Adrenal gland (tissue), 12 donors: Measurements from ENCODE around the gene LINC01488. TPM values are rescaled to one million over a fixed set of nuclear protein-coding genes. Genes with fewer than 3 reads are reported as not detected.

ENCODE experiments used
- DNase-seq, 7 donors: peaks; one replicate each; pipeline ENCODE4 v3.0.0-alpha.2; 2019 to 2020
- H3K27ac ChIP-seq, 5 donors: fragments of 200-600 bp; sonication (generic) in 4 of 5; 1 replicate in 3 of 5; 2 replicates in 2 of 5; pipeline versions ENCODE4 v1.5.1 to v1.8.0; 2016 to 2020; ENCODE audit warnings: mild to moderate bottlenecking in 1 of 5
- H3K27me3 ChIP-seq: fragments of 200-600 bp; 2 replicates; pipeline ENCODE4 v1.8.0; 2021
- H3K36me3 ChIP-seq, 2 donors: fragments of 200-600 bp; replicated peaks in 1 of 2; 1 replicate in 1 of 2; 2 replicates in 1 of 2; pipeline versions ENCODE4 v1.5.1 to v1.8.0; 2018 to 2022
- H3K4me1 ChIP-seq, 2 donors: fragments of 200-600 bp; replicated peaks in 1 of 2; 1 replicate in 1 of 2; 2 replicates in 1 of 2; pipeline versions ENCODE4 v1.5.1 to v1.8.0; 2018 to 2021
- H3K4me3 ChIP-seq, 4 donors: fragments of 200-600 bp; sonication (generic) in 3 of 4; one replicate each; pipeline ENCODE4 v1.5.1; 2016 to 2018
- H3K9me3 ChIP-seq, 3 donors: fragments of 200-600 bp; sonication (generic) in 1 of 3; replicated peaks in 1 of 3; 1 replicate in 2 of 3; 2 replicates in 1 of 3; pipeline versions ENCODE4 v1.5.1 to v1.8.0; 2016 to 2021
- CTCF ChIP-seq, 6 experiments: fragments of 450-650 bp in 4 of 6; fragments of 200-600 bp in 2 of 6; sonication (generic) in 1 of 6; IDR thresholded peaks; 1 replicate in 5 of 6; 2 replicates in 1 of 6; pipeline versions ENCODE4 v1.5.1 to v1.8.0; 2016 to 2021; ENCODE audit warnings: antibody characterized with exemption in 6 of 6, mild to moderate bottlenecking in 2 of 6, moderate library complexity in 1 of 6
- POLR2A ChIP-seq, 2 donors: fragments of 450-650 bp; IDR thresholded peaks; one replicate each; pipeline ENCODE4 v1.6.1; 2017; ENCODE audit warnings: antibody characterized with exemption in 2 of 2, mild to moderate bottlenecking in 2 of 2, moderate library complexity in 1 of 2
- WGBS, 4 donors: extraction: QIAGEN DNeasy Blood & Tissue Kit in 2 of 4; methylation state at CpG; one replicate each; pipeline versions ENCODE4 v1.1.5 to v1.1.7; 2013 to 2017; 5-methylcytosine and 5-hydroxymethylcytosine counted together
- intact Hi-C, 2 donors: fragments of 100-400 bp; cut with DNase I; formaldehyde crosslinking; loops; one replicate each; pipeline versions ENCODE4 v1.14.1 to v1.15.0; 2022 to 2023
- polyA plus RNA-seq, 3 donors: library from polyadenylated mRNA; stranded (reverse); fragments of 200-250 nt in 2 of 3; fragments of 350-450 nt in 1 of 3; fragmentation: Illumina TruSeq in 1 of 3; extraction: RNeasy Lipid Tissue Mini Kit (QIAGEN cat#74804) in 1 of 3; gene quantifications; one replicate each; pipeline ENCODE4 v1.2.3, GENCODE V29; 2013 to 2014
- total RNA-seq, 9 donors: library from RNA; depleted of rRNA in 4 of 9; stranded (reverse); fragments of >200 nt in 4 of 9; fragments of 120-200 nt in 1 of 9; fragmentation: NEBNext Ultra II Directional in 1 of 9; extraction: Animal tissue kit (Norgen Biotek cat#: 25700) in 1 of 9; gene quantifications; one replicate each; pipeline versions ENCODE4 v1.1.0 to v1.2.4, GENCODE V29; 2013 to 2023
- donor health status: healthy with polysubstance abuse.
- donor health status: Bipolar disorder and iron deficiency.
- donor health status: DM: yes; HTN: yes; CAD: no.
- donor health status: DM: no; HTN: no; CAD: no.
- donor health status: DM: no; HTN: no; CAD: no.
- donor health status: DM: yes; HTN: yes; CAD: no.

The LINC01488 gene
- total and polyA plus RNA-seq, 12 donors, result not detected

- TF ChIP-seq CTCF (IDR thresholded peaks at IDR 0.05) (no peak), POLR2A (IDR thresholded peaks at IDR 0.05) (no peak)
- no peaks in the 10 kb centered on the region for H3K27me3 ChIP-seq
- no peak overlapping the region for H3K4me3 ChIP-seq
- intact Hi-C loops, result loop anchor here in 1 of 2 donors (10.0 kb wide), 1 partner anchor 175 kb away; no protein-coding TSS in a partner anchor
- H3K4me1 ChIP-seq, result no peaks in the 10 kb centered on the region
- H3K9me3 ChIP-seq, result peaks cover 0 to 4% (median 0%) of the 10 kb centered on the region in 3 donors
- 44 to 75% (median 64%) methylated on average over 1 of the region's 1 CpG for WGBS, 4 donors
- no peaks in the 10 kb centered on the region for H3K36me3 ChIP-seq
- no peak for DNase-seq
- no peak overlapping the region for H3K27ac ChIP-seq
These were observed 21.5 kb upstream of the LINC01488 start for GRCh38 chr11:69459848-69460539.

GRCh38 chr11:69460540-69461257 lies 20.8 kb upstream of the LINC01488 start:
- Histone ChIP-seq H3K4me1 (no peaks in the 10 kb centered on the region), H3K36me3 (no peaks in the 10 kb centered on the region), H3K27ac (no peak overlapping the region), H3K27me3 (no peaks in the 10 kb centered on the region), H3K4me3 (no peak overlapping the region), H3K9me3 (peaks cover 0 to 4% (median 0%) of the 10 kb centered on the region in 3 donors)
- TF ChIP-seq CTCF (IDR thresholded peaks at IDR 0.05) (no peak), POLR2A (IDR thresholded peaks at IDR 0.05) (no peak)
- 57 to 85% (median 58%) methylated on average over 1 of the region's 1 CpG for WGBS, 4 donors
- intact Hi-C loops, result loop anchor here in 1 of 2 donors (10.0 kb wide), 1 partner anchor 174 kb away; no protein-coding TSS in a partner anchor
- DNase-seq, result no peak

DNA sequence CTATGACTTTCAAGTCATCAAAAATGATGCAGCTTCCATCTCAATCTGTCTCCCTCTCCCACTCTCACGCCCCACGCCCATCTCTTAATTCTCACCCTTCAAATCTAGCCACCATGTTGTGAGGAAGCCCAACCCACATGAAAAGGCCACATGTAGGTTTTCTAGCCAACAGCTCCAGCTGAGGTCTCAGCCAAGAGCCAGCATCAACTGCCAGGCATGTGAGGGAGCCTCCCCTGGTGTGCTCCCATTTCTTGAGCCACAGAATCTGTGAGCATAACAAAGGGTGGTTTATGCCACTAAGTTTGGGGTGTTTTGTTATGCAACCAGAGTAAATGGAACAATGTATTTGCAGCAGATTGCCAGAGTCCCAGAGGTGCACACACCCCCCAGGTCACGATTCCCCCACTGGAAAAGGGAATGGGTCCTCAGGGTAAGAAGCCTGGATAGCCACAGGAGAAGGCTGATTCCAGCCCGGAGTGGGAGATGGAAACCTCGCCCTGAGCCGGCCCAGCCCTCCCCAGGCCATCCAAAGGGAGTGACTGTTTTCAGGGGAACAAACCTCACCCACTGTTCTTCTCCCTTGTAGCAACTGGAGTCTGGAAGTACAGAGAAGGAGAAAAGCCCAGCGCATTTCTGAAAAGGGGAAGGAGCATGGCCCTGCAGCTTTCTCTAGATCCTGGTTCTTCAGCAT lies 20.0 kb upstream of the LINC01488 start:
- no peaks in the 10 kb centered on the region for H3K4me1 ChIP-seq
- intact Hi-C loops, result loop anchor here in 1 of 2 donors (10.0 kb wide), 1 partner anchor 173 kb away; no protein-coding TSS in a partner anchor
- no peaks in the 10 kb centered on the region for H3K36me3 ChIP-seq
- no peaks in the 10 kb centered on the region for H3K27me3 ChIP-seq
- peaks cover 0 to 4% (median 0%) of the 10 kb centered on the region in 3 donors for H3K9me3 ChIP-seq
- no peak overlapping the region for H3K27ac ChIP-seq
- DNase-seq, result no peak
- TF ChIP-seq POLR2A (IDR thresholded peaks at IDR 0.05), result no peak
- no peak for TF ChIP-seq CTCF (IDR thresholded peaks at IDR 0.05)
- 82 to 86% (median 86%) methylated on average over 7 of the region's 7 CpGs for WGBS, 4 donors
- H3K4me3 ChIP-seq, result no peak overlapping the region
